Suprapubic skin (tissue), 4 donors: ENCODE results near the gene PTX4. TPM values are rescaled to one million over a fixed set of nuclear protein-coding genes. Genes with fewer than 3 reads are reported as not detected.

Source experiments
- DNase-seq, 2 donors: peaks; one replicate each; pipeline ENCODE4 v3.0.0-alpha.2; 2019; ENCODE audit warnings: low spot score in 2 of 2
- H3K27ac ChIP-seq: fragments of 200-600 bp; sonication (generic); one replicate; pipeline ENCODE4 v1.5.1; 2019
- H3K27me3 ChIP-seq: fragments of 200-600 bp; sonication (generic); one replicate; pipeline ENCODE4 v1.5.1; 2019
- H3K36me3 ChIP-seq: fragments of 200-600 bp; sonication (generic); one replicate; pipeline ENCODE4 v1.5.1; 2019
- H3K4me1 ChIP-seq: fragments of 200-600 bp; sonication (generic); one replicate; pipeline ENCODE4 v1.5.1; 2019
- H3K4me3 ChIP-seq: fragments of 200-600 bp; sonication (generic); one replicate; pipeline ENCODE4 v1.5.1; 2019; ENCODE audit warnings: mild to moderate bottlenecking
- H3K9me3 ChIP-seq: fragments of 200-600 bp; sonication (generic); one replicate; pipeline ENCODE4 v1.5.1; 2019
- CTCF ChIP-seq, 2 donors: fragments of 200-600 bp in 1 of 2; fragments of 450-650 bp in 1 of 2; sonication (generic) in 1 of 2; IDR thresholded peaks; one replicate each; pipeline ENCODE4 v1.5.1; 2016 to 2019; ENCODE audit warnings: antibody characterized with exemption in 2 of 2, mild to moderate bottlenecking in 1 of 2, moderate library complexity in 1 of 2
- EP300 ChIP-seq: sonication (generic); formaldehyde crosslinking; IDR thresholded peaks from one replicate; pipeline ENCODE4 v1.6.1; 2017; ENCODE audit warnings: antibody characterized with exemption
- POLR2A ChIP-seq, 2 donors: fragments of 450-650 bp; IDR thresholded peaks; one replicate each; pipeline ENCODE4 v1.6.1; 2017; ENCODE audit warnings: antibody characterized with exemption in 2 of 2, mild to moderate bottlenecking in 2 of 2, moderate library complexity in 2 of 2
- POLR2AphosphoS5 ChIP-seq, 3 donors: sonication (generic); formaldehyde crosslinking; IDR thresholded peaks; one replicate each; pipeline ENCODE4 v1.6.1; 2017; ENCODE audit warnings: antibody characterized with exemption in 3 of 3
- WGBS: methylation state at CpG from one replicate; pipeline ENCODE4 v1.1.5; 2018; 5-methylcytosine and 5-hydroxymethylcytosine counted together
- total RNA-seq, 4 donors: library from RNA; depleted of rRNA; stranded (reverse); fragments of >200 nt; gene quantifications; one replicate each; pipeline ENCODE4 v1.1.0, GENCODE V29; 2016

The PTX4 gene
- total RNA-seq, 4 donors from 2014 or later, result not detected

- Histone ChIP-seq H3K36me3 (peaks cover 34% of the 10 kb centered on the region), H3K9me3 (no peaks in the 10 kb centered on the region), H3K4me3 (no peak overlapping the region), H3K27ac (no peak overlapping the region), H3K27me3 (no peaks in the 10 kb centered on the region), H3K4me1 (peaks cover 20% of the 10 kb centered on the region)
- 87% methylated on average over 26 of the region's 26 CpGs for WGBS
- DNase-seq, result no peak
- no peak for TF ChIP-seq POLR2AphosphoS5 (IDR thresholded peaks at IDR 0.05)
- no peak for TF ChIP-seq CTCF (IDR thresholded peaks at IDR 0.05)
- no peak for TF ChIP-seq POLR2A (IDR thresholded peaks at IDR 0.05)
- no peak for TF ChIP-seq EP300
These were observed 35.6 kb upstream of the PTX4 start for GRCh38 chr16:1524366-1524765.

- Histone ChIP-seq H3K4me3 (no peak overlapping the region), H3K36me3 (peaks cover 41% of the 10 kb centered on the region)
These were observed 35.0 kb upstream of the PTX4 start for GRCh38 chr16:1523581-1524245.

GRCh38 chr16:1520461-1520860 is 31.7 kb upstream of the PTX4 start:
- Histone ChIP-seq H3K4me3 (no peak overlapping the region), H3K36me3 (peaks cover 52% of the 10 kb centered on the region), H3K9me3 (no peaks in the 10 kb centered on the region), H3K27me3 (no peaks in the 10 kb centered on the region), H3K27ac (no peak overlapping the region), H3K4me1 (no peaks in the 10 kb centered on the region)
- no peak for DNase-seq
- 100% methylated on average over 2 of the region's 19 CpGs for WGBS
- TF ChIP-seq CTCF (IDR thresholded peaks at IDR 0.05), result no peak
- TF ChIP-seq EP300, result no peak
- TF ChIP-seq POLR2A (IDR thresholded peaks at IDR 0.05), result no peak
- TF ChIP-seq POLR2AphosphoS5 (IDR thresholded peaks at IDR 0.05), result no peak

More at GRCh38 chr16:1523581-1524245, 35.0 kb upstream of the PTX4 start:
- Histone ChIP-seq H3K27ac (no peak overlapping the region), H3K9me3 (no peaks in the 10 kb centered on the region), H3K4me1 (peaks cover 14% of the 10 kb centered on the region), H3K27me3 (no peaks in the 10 kb centered on the region)
- DNase-seq, result no peak
- no peak for TF ChIP-seq EP300
- no peak for TF ChIP-seq CTCF (IDR thresholded peaks at IDR 0.05)
- no peak for TF ChIP-seq POLR2A (IDR thresholded peaks at IDR 0.05)
- TF ChIP-seq POLR2AphosphoS5 (IDR thresholded peaks at IDR 0.05), result no peak
- 87% methylated on average over 27 of the region's 30 CpGs for WGBS

GRCh38 chr16:1519831-1520230 is 31.1 kb upstream of the PTX4 start:
- WGBS, result no CpG with 5 or more reads among the region's 17 CpGs
- DNase-seq, result no peak
- Histone ChIP-seq H3K36me3 (peaks cover 52% of the 10 kb centered on the region), H3K4me1 (no peaks in the 10 kb centered on the region), H3K27me3 (no peaks in the 10 kb centered on the region), H3K9me3 (no peaks in the 10 kb centered on the region), H3K27ac (no peak overlapping the region), H3K4me3 (no peak overlapping the region)
- no peak for TF ChIP-seq POLR2AphosphoS5 (IDR thresholded peaks at IDR 0.05)
- TF ChIP-seq EP300, result no peak
- TF ChIP-seq POLR2A (IDR thresholded peaks at IDR 0.05), result no peak
- no peak for TF ChIP-seq CTCF (IDR thresholded peaks at IDR 0.05)

- Histone ChIP-seq H3K9me3 (no peaks in the 10 kb centered on the region), H3K4me1 (no peaks in the 10 kb centered on the region), H3K27ac (no peak overlapping the region), H3K27me3 (no peaks in the 10 kb centered on the region), H3K4me3 (no peak overlapping the region), H3K36me3 (peaks cover 45% of the 10 kb centered on the region)
- WGBS, result 96% methylated on average over 15 of the region's 16 CpGs
- TF ChIP-seq POLR2AphosphoS5 (IDR thresholded peaks at IDR 0.05), result no peak
- no peak for TF ChIP-seq EP300
- TF ChIP-seq POLR2A (IDR thresholded peaks at IDR 0.05), result no peak
- TF ChIP-seq CTCF (IDR thresholded peaks at IDR 0.05), result no peak
- DNase-seq, result no peak
These were observed 29.9 kb upstream of the PTX4 start for GRCh38 chr16:1518626-1519135.
